ENCODE data around the gene DBR1. TPM values are rescaled to one million over a fixed set of nuclear protein-coding genes. Genes with fewer than 3 reads are reported as not detected.

Gene DBR1
- total RNA-seq, 6 donors from 2014 or later, result 3.7 to 20.6 (median 14.4) TPM

GRCh38 chr3:138140940-138141339, 33.8 kb downstream of the DBR1 start:
- H3K4me1 ChIP-seq, result peaks cover 0 to 12% (median 2%) of the 10 kb centered on the region in 4 donors
- H3K36me3 ChIP-seq, result no peaks in the 10 kb centered on the region
- no peaks in the 10 kb centered on the region for H3K27me3 ChIP-seq
- H3K4me3 ChIP-seq, result no peak overlapping the region
- ATAC-seq (ENCODE audit: low FRiP score in 2 of 2) (no peak), DNase-seq (no peak)
- no peak for TF ChIP-seq POLR2A (IDR thresholded peaks at IDR 0.05)
- H3K27ac ChIP-seq, result no peak overlapping the region
- H3K9me3 ChIP-seq, result no peaks in the 10 kb centered on the region

GRCh38 chr3:138139691-138140090, 35.0 kb downstream of the DBR1 start:
- Histone ChIP-seq H3K4me1 (peaks cover 0 to 18% (median 6%) of the 10 kb centered on the region in 4 donors), H3K36me3 (no peaks in the 10 kb centered on the region), H3K27ac (no peak overlapping the region), H3K4me3 (no peak overlapping the region), H3K27me3 (no peaks in the 10 kb centered on the region), H3K9me3 (no peaks in the 10 kb centered on the region)
- TF ChIP-seq EP300 (IDR thresholded peaks at IDR 0.05), result no peak
- TF ChIP-seq POLR2AphosphoS5 (IDR thresholded peaks at IDR 0.05), result no peak
- no peak for TF ChIP-seq CTCF (IDR thresholded peaks at IDR 0.05)
- TF ChIP-seq POLR2A (IDR thresholded peaks at IDR 0.05), result no peak
- WGBS, 2 donors, result 60 to 69% methylated on average over 2 of the region's 2 CpGs
- no peak for DNase-seq
- no peak for ATAC-seq (ENCODE audit: low FRiP score in 2 of 2)

GRCh38 chr3:138137861-138138260, 36.9 kb downstream of the DBR1 start:
- Histone ChIP-seq H3K27ac (peak overlapping the region in 1 of 4 donors; percentile 57), H3K4me1 (peaks cover 0 to 18% (median 6%) of the 10 kb centered on the region in 4 donors), H3K27me3 (no peaks in the 10 kb centered on the region), H3K4me3 (no peak overlapping the region), H3K9me3 (no peaks in the 10 kb centered on the region), H3K36me3 (no peaks in the 10 kb centered on the region)
- no peak for TF ChIP-seq POLR2AphosphoS5 (IDR thresholded peaks at IDR 0.05)
- ATAC-seq (ENCODE audit: low FRiP score in 2 of 2) (peak in 1 of 2 donors; percentile 17), DNase-seq (peak in 1 of 2 donors; percentile 24)
- 47 to 71% methylated on average over 2 of the region's 2 CpGs for WGBS, 2 donors

- no peaks in the 10 kb centered on the region for H3K36me3 ChIP-seq
- ATAC-seq (ENCODE audit: low FRiP score in 2 of 2) (peak; percentile 56 to 76), DNase-seq (no peak)
- TF ChIP-seq CTCF (IDR thresholded peaks at IDR 0.05), result no peak
- no peak for TF ChIP-seq POLR2AphosphoS5 (IDR thresholded peaks at IDR 0.05)
- TF ChIP-seq EP300 (IDR thresholded peaks at IDR 0.05), result no peak
- peaks cover 0 to 18% (median 6%) of the 10 kb centered on the region in 4 donors for H3K4me1 ChIP-seq
- 50 to 66% methylated on average over 3 of the region's 3 CpGs for WGBS, 2 donors
- no peak overlapping the region for H3K4me3 ChIP-seq
- H3K27ac ChIP-seq, result peak overlapping the region in 2 of 4 donors; percentile 40 to 49
- H3K9me3 ChIP-seq, result no peaks in the 10 kb centered on the region
- no peaks in the 10 kb centered on the region for H3K27me3 ChIP-seq
Observed at GRCh38 chr3:138136201-138136600, 38.5 kb downstream of the DBR1 start.

GRCh38 chr3:138135833-138136194, 38.9 kb downstream of the DBR1 start:
- DNase-seq (no peak), ATAC-seq (ENCODE audit: low FRiP score in 2 of 2) (no peak)
- Histone ChIP-seq H3K27ac (peak overlapping the region in 1 of 4 donors; percentile 40), H3K4me3 (no peak overlapping the region), H3K36me3 (no peaks in the 10 kb centered on the region), H3K4me1 (peaks cover 0 to 18% (median 6%) of the 10 kb centered on the region in 4 donors), H3K9me3 (no peaks in the 10 kb centered on the region), H3K27me3 (no peaks in the 10 kb centered on the region)
- no peak for TF ChIP-seq POLR2A (IDR thresholded peaks at IDR 0.05)
- no peak for TF ChIP-seq POLR2AphosphoS5 (IDR thresholded peaks at IDR 0.05)
- no peak for TF ChIP-seq EP300 (IDR thresholded peaks at IDR 0.05)
- TF ChIP-seq CTCF (IDR thresholded peaks at IDR 0.05), result no peak
- WGBS, 2 donors, result 48 to 49% methylated on average over 2 of the region's 2 CpGs

- DNase-seq, result no peak
- WGBS, 2 donors, result 44 to 54% methylated on average over 3 of the region's 3 CpGs
- no peaks in the 10 kb centered on the region for H3K27me3 ChIP-seq
- no peak for TF ChIP-seq POLR2AphosphoS5 (IDR thresholded peaks at IDR 0.05)
- TF ChIP-seq CTCF (IDR thresholded peaks at IDR 0.05), result no peak
- TF ChIP-seq EP300 (IDR thresholded peaks at IDR 0.05), result no peak
- TF ChIP-seq POLR2A (IDR thresholded peaks at IDR 0.05), result no peak
- H3K9me3 ChIP-seq, result no peaks in the 10 kb centered on the region
- peak in 1 of 2 donors; percentile 72 for ATAC-seq (ENCODE audit: low FRiP score in 2 of 2)
- H3K36me3 ChIP-seq, result no peaks in the 10 kb centered on the region
- H3K4me1 ChIP-seq, result peaks cover 0 to 18% (median 6%) of the 10 kb centered on the region in 4 donors
- H3K4me3 ChIP-seq, result no peak overlapping the region
- H3K27ac ChIP-seq, result peak overlapping the region in 1 of 4 donors; percentile 40
Observed at GRCh38 chr3:138135146-138135832, 39.4 kb downstream of the DBR1 start.

Measured in upper lobe of left lung (tissue), 6 donors.